WERI-Rb-1 (cell line): ENCODE data around the gene UBE2G1.

Experiments used
- DNase-seq: peaks from one replicate; pipeline ENCODE4 v3.0.0-alpha.2; 2020
- H3K27ac ChIP-seq: fragments of 250-450 bp; sonication (Bioruptor Pico); 2 replicates; pipeline ENCODE4 v1.5.1; 2020; ENCODE audit warnings: mild to moderate bottlenecking, moderate library complexity
- H3K27me3 ChIP-seq: fragments of 250-450 bp; sonication (Bioruptor Pico); 2 replicates; pipeline ENCODE4 v1.5.1; 2021; ENCODE audit warnings: mild to moderate bottlenecking, low read depth, moderate library complexity; ENCODE audit not compliant: insufficient read depth, severe bottlenecking
- H3K36me3 ChIP-seq: fragments of 250-450 bp; sonication (Bioruptor Pico); 2 replicates; pipeline ENCODE4 v1.5.1; 2020; ENCODE audit warnings: mild to moderate bottlenecking, moderate library complexity
- H3K4me3 ChIP-seq: 2 replicates; pipeline ENCODE4 v1.5.1; 2011; ENCODE audit warnings: low read depth, mild to moderate bottlenecking, control low read depth, low read length
- H3K9me3 ChIP-seq: fragments of 250-450 bp; sonication (Bioruptor Pico); 2 replicates; pipeline ENCODE4 v1.5.1; 2021; ENCODE audit warnings: mild to moderate bottlenecking, moderate library complexity; ENCODE audit not compliant: severe bottlenecking
- TF ChIP-seq, protein P1 (sequence below): IDR thresholded peaks from 2 replicates; pipeline ENCODE4 v1.5.1; 2011; ENCODE audit warnings: low read depth, mild to moderate bottlenecking, control low read depth, inconsistent platforms, low read length

Gene UBE2G1

DNA sequence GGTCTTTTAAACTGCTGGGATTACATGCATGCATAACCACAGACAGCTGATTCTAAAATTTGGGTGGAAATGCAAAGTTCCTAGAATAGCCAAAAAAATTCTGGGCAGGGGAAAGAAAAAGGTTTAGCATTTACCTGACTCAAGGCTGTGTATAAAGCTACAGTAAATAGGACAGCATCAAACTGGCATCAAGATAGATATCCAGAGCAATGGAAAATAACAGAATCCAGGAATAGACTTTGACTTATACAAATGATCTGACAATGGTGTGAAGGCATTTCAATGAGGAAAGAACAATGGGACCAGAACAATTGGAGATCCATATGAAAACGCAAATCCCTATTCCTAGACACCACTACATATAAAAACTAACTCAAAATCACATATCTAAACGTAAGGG, 115.6 kb downstream of the UBE2G1 start:
- no peak for DNase-seq
- H3K9me3 ChIP-seq: no peaks in the 10 kb centered on the region
- TF ChIP-seq, protein P1, sequence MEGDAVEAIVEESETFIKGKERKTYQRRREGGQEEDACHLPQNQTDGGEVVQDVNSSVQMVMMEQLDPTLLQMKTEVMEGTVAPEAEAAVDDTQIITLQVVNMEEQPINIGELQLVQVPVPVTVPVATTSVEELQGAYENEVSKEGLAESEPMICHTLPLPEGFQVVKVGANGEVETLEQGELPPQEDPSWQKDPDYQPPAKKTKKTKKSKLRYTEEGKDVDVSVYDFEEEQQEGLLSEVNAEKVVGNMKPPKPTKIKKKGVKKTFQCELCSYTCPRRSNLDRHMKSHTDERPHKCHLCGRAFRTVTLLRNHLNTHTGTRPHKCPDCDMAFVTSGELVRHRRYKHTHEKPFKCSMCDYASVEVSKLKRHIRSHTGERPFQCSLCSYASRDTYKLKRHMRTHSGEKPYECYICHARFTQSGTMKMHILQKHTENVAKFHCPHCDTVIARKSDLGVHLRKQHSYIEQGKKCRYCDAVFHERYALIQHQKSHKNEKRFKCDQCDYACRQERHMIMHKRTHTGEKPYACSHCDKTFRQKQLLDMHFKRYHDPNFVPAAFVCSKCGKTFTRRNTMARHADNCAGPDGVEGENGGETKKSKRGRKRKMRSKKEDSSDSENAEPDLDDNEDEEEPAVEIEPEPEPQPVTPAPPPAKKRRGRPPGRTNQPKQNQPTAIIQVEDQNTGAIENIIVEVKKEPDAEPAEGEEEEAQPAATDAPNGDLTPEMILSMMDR: no peak

DNA sequence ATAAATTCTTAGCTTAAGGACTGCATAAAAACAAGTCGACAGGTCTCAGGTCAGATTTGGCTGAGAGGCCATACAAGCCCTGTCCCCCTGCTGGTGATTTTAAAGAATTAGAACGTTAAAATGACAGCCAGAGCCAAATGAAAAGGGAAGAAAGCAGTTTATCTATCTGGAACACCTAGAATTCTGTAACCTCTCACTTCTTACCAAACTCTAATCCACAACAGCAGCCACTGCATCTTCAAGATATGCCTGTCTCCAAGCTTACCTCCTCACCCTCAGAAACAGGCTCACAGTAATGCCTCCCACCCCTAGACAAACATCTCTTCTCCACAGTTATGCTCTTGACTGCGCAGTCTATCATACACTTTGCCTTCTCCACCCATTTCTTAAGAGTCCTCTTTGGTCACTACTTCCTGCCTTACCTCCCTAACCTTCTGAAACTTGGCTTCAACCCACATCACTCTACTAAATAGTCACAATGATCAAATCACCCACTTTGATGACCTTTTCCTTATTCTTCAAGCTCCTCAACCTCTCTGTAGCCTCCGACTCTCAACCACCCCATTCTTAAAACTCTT, 116.9 kb downstream of the UBE2G1 start:
- Histone ChIP-seq H3K4me3 (no peak overlapping the region), H3K9me3 (no peaks in the 10 kb centered on the region), H3K27ac (no peak overlapping the region), H3K36me3 (peaks cover 11% of the 10 kb centered on the region), H3K27me3 (no peaks in the 10 kb centered on the region)
- TF ChIP-seq, protein P1: peak; percentile 39
- DNase-seq: no peak

More for the DNA sequence above, 115.6 kb downstream of the UBE2G1 start:
- H3K36me3 ChIP-seq: peaks cover 11% of the 10 kb centered on the region
- no peaks in the 10 kb centered on the region for H3K27me3 ChIP-seq
- H3K4me3 ChIP-seq: no peak overlapping the region
- H3K27ac ChIP-seq: no peak overlapping the region

DNA sequence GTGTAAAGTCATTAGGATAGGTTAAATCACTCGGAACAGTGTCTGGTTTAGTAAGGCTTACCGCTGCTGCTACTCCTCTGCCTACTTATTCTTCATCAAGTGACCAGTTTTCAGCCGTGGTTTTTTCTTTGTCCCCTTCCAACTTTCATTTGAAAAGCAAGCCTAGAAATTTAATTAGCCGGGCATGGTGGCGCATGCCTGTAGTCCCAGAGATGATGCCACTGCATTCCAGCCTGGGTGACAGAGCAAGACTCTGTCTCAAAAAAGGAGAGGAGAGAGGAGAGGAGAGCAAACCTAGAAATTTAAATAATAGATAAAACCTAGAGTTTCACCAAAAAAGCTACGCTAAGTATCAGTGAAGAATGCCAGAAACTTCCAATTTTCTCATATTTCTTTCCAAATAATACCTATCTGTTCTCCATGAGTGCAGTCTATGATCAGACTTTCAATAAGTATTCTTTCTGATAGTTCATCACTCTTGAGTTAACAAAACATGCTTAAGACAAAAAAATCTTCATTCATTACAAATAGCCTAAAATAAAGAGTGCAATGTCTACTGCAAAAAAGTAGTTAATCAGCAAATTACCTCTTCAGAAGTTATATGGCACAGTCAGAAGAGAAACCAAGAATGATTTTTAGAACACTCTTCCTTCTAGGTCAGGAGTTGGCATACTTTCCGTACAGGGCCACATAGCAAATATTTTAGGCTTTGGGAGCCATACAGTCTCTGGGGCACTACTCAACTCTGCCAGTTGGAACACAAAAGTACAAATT, 117.8 kb downstream of the UBE2G1 start:
- no peak for DNase-seq
- Histone ChIP-seq H3K27ac (no peak overlapping the region), H3K4me3 (no peak overlapping the region), H3K36me3 (peaks cover 11% of the 10 kb centered on the region), H3K27me3 (no peaks in the 10 kb centered on the region), H3K9me3 (no peaks in the 10 kb centered on the region)
- TF ChIP-seq, protein P1: no peak

DNA sequence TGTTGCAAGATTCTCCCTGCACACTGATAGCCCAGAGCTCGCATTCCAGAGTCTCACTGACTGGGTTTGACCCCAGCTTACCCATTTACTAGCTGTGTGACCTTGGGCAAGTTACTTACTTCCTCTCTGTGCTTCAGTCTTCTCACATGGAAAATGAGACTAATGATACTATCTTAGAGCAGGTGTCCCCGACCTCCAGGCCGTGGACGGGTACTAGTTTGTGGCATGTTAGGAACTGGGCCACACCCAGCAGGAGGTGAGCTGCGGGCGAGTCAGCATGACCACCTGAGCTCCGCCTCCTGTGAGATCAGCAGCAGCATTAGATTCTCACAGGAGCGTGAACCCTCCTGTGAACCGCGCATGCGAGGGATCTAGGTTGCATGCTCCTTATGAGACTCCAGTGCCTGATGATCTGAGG, 118.5 kb downstream of the UBE2G1 start:
- Histone ChIP-seq H3K27ac (no peak overlapping the region), H3K36me3 (peaks cover 11% of the 10 kb centered on the region), H3K9me3 (no peaks in the 10 kb centered on the region), H3K4me3 (no peak overlapping the region), H3K27me3 (no peaks in the 10 kb centered on the region)
- TF ChIP-seq, protein P1: no peak
- no peak for DNase-seq

DNA sequence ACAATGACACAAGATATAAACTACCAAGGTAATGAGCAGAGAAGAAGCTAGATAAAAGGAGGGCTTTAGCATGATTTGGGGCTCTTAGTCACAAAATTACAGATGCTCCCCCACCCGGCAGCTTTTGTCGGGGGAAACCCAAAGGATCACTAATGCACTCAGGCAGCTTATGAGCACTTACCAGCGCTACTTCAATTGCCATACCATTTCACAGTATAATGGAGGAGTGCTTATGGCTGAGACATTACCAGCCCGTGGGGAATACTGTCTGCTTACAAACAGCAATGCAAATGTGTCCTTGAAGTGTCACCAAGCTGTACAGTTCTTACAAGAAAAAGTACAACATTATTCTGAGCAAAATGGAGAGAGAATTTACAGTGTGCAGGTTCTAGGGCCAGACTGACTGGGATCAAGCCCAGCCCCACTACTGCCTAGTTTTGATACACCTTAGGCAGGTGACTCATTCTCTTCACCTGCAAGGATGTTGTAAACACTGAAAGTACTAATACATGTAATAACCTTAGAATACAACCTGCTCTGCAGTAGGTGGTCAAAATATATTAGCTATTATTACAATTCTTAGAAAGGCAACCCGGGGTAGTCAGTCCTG, 119.0 kb downstream of the UBE2G1 start:
- Histone ChIP-seq H3K36me3 (peaks cover 11% of the 10 kb centered on the region), H3K4me3 (no peak overlapping the region), H3K9me3 (no peaks in the 10 kb centered on the region), H3K27ac (no peak overlapping the region), H3K27me3 (no peaks in the 10 kb centered on the region)
- TF ChIP-seq, protein P1: no peak
- DNase-seq: no peak
